ENCODE data around the gene FAM117B. TPM values are rescaled to one million over a fixed set of nuclear protein-coding genes. Genes with fewer than 3 reads are reported as not detected.

The FAM117B gene
- polyA plus RNA-seq, 1 donor (not counting 4 experiments of a cell fraction or from before 2014, with no cell fraction given): 1.9 TPM

DNA sequence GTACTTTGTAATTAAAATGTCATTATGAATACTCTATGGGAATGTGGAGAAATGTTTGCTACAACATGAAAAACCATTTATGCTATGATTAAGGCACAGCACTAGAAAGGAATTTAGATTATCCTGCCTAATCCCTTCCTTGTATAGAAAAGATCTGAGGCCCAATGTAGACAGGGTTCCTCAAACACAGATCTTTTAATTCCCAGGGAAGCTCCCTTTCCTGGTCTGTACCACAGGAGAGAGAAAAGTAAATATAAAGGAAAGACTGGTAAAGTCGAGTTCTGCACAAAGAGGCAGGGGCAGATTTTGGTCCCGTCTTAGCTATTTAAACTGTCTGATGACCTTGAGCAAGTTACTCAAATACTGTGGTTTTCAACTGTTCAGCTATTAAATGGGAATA lies 152.1 kb downstream of the FAM117B start:
- FAIRE-seq (no peak), DNase-seq (ENCODE audit: low read depth, low spot score) (no peak)
- Histone ChIP-seq H3K27ac (ENCODE audit: control insufficient read depth, insufficient read depth, low read length) (no peak overlapping the region), H4K20me1 (ENCODE audit: control insufficient read depth, extremely low read depth, insufficient read depth, low read length) (no peaks in the 10 kb centered on the region), H3K4me1 (ENCODE audit: control insufficient read depth, extremely low read depth, insufficient read depth, low read length) (no peaks in the 10 kb centered on the region), H3K27me3 (ENCODE audit: control insufficient read depth, extremely low read depth, insufficient read depth, low read length) (no peaks in the 10 kb centered on the region), H3K79me2 (ENCODE audit: control insufficient read depth, insufficient read depth, low read length) (no peaks in the 10 kb centered on the region), H2AFZ (ENCODE audit: control insufficient read depth, low read length) (no peak overlapping the region), H3K9ac (ENCODE audit: control insufficient read depth, extremely low read depth, insufficient read depth, low read length) (no peak overlapping the region), H3K4me2 (ENCODE audit: control insufficient read depth, extremely low read depth, insufficient read depth, low read depth, low read length) (no peak overlapping the region), H3K36me3 (ENCODE audit: control insufficient read depth in 2 of 2, extremely low read depth in 1 of 2, insufficient read depth in 2 of 2, low read length in 2 of 2) (no peaks in the 10 kb centered on the region), H3K4me3 (ENCODE audit: control insufficient read depth in 2 of 3, extremely low read depth in 1 of 3, insufficient read depth in 2 of 3, low read depth in 1 of 3, low read length in 3 of 3) (no peak overlapping the region), H3K9me1 (ENCODE audit: control insufficient read depth, extremely low read depth, insufficient read depth, low read length) (no peaks in the 10 kb centered on the region), H3K9me3 (ENCODE audit: control insufficient read depth, low read depth, low read length) (no peaks in the 10 kb centered on the region)
- no peak for TF ChIP-seq EZH2 (IDR thresholded peaks at IDR 0.05; ENCODE audit: low read length)
- TF ChIP-seq, protein P1, sequence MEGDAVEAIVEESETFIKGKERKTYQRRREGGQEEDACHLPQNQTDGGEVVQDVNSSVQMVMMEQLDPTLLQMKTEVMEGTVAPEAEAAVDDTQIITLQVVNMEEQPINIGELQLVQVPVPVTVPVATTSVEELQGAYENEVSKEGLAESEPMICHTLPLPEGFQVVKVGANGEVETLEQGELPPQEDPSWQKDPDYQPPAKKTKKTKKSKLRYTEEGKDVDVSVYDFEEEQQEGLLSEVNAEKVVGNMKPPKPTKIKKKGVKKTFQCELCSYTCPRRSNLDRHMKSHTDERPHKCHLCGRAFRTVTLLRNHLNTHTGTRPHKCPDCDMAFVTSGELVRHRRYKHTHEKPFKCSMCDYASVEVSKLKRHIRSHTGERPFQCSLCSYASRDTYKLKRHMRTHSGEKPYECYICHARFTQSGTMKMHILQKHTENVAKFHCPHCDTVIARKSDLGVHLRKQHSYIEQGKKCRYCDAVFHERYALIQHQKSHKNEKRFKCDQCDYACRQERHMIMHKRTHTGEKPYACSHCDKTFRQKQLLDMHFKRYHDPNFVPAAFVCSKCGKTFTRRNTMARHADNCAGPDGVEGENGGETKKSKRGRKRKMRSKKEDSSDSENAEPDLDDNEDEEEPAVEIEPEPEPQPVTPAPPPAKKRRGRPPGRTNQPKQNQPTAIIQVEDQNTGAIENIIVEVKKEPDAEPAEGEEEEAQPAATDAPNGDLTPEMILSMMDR (optimal IDR thresholded peaks at IDR 0.05 in 1 of 3, IDR thresholded peaks at IDR 0.05 in 1 of 3, conservative IDR thresholded peaks at IDR 0.05 in 1 of 3; ENCODE audit: extremely low read depth in 1 of 3, insufficient read depth in 2 of 3, low read length in 3 of 3): no peak
- dilution Hi-C loops (cut with MboI; ENCODE audit: extremely low pct_ligation_motif_present, low sequenced_read_pairs): no loop called here

DNA sequence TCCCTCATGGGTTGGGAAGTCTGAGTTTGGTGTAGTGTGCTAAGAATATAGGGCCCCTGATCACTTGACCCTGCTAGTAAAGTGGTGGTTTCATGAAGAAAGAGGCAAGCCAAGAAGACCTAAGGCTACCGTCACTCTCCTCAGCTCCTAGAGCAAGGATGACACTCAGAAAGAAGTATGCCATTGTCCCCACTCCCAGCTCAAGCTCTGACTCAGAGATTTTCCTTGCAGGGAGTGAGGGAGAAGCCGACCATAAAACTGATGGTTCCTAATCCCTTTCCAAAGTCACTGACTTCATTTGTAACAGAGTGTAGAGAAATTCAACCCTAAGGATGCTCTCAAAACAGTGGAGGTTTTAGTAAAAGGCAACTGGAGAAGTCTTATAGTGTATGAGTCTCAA lies 155.9 kb downstream of the FAM117B start:
- no peaks in the 10 kb centered on the region for H3K27me3 ChIP-seq (ENCODE audit: control insufficient read depth, extremely low read depth, insufficient read depth, low read length)
- no peak overlapping the region for H3K9ac ChIP-seq (ENCODE audit: control insufficient read depth, extremely low read depth, insufficient read depth, low read length)
- H3K79me2 ChIP-seq (ENCODE audit: control insufficient read depth, insufficient read depth, low read length): no peaks in the 10 kb centered on the region
- no peak overlapping the region for H3K4me3 ChIP-seq (ENCODE audit: control insufficient read depth in 2 of 3, extremely low read depth in 1 of 3, insufficient read depth in 2 of 3, low read depth in 1 of 3, low read length in 3 of 3)
- no peaks in the 10 kb centered on the region for H4K20me1 ChIP-seq (ENCODE audit: control insufficient read depth, extremely low read depth, insufficient read depth, low read length)
- TF ChIP-seq EZH2 (IDR thresholded peaks at IDR 0.05; ENCODE audit: low read length): no peak
- TF ChIP-seq, protein P1 (optimal IDR thresholded peaks at IDR 0.05 in 1 of 3, IDR thresholded peaks at IDR 0.05 in 1 of 3, conservative IDR thresholded peaks at IDR 0.05 in 1 of 3; ENCODE audit: extremely low read depth in 1 of 3, insufficient read depth in 2 of 3, low read length in 3 of 3): no peak
- H3K27ac ChIP-seq (ENCODE audit: control insufficient read depth, insufficient read depth, low read length): no peak overlapping the region
- no peaks in the 10 kb centered on the region for H3K4me1 ChIP-seq (ENCODE audit: control insufficient read depth, extremely low read depth, insufficient read depth, low read length)
- H3K9me1 ChIP-seq (ENCODE audit: control insufficient read depth, extremely low read depth, insufficient read depth, low read length): no peaks in the 10 kb centered on the region
- dilution Hi-C loops (cut with MboI; ENCODE audit: extremely low pct_ligation_motif_present, low sequenced_read_pairs): no loop called here
- H3K36me3 ChIP-seq (ENCODE audit: control insufficient read depth in 2 of 2, extremely low read depth in 1 of 2, insufficient read depth in 2 of 2, low read length in 2 of 2): no peaks in the 10 kb centered on the region
- no peaks in the 10 kb centered on the region for H3K9me3 ChIP-seq (ENCODE audit: control insufficient read depth, low read depth, low read length)
- no peak for DNase-seq (ENCODE audit: low read depth, low spot score)
- FAIRE-seq: no peak
- H3K4me2 ChIP-seq (ENCODE audit: control insufficient read depth, extremely low read depth, insufficient read depth, low read depth, low read length): no peak overlapping the region
- no peak overlapping the region for H2AFZ ChIP-seq (ENCODE audit: control insufficient read depth, low read length)
